ENCODE data around the gene LYPLAL1.
"Not testable (repeated sequence)": the region's sequence is repeated elsewhere in the genome, so short reads cannot be mapped to it uniquely, and the experiment has no call there.

LYPLAL1 gene

GRCh38 chr1:219161371-219161770 lies 12.3 kb upstream of the LYPLAL1 start:
- no peak for DNase-seq (ENCODE audit: low read depth in 2 of 2, low spot score in 1 of 2)

- no peak for DNase-seq (ENCODE audit: low read depth in 2 of 2, low spot score in 1 of 2)
Measured at GRCh38 chr1:219163401-219163954, 10.2 kb upstream of the LYPLAL1 start.

- no peak for DNase-seq (ENCODE audit: low read depth in 2 of 2, low spot score in 1 of 2)
Measured at GRCh38 chr1:219171192-219171935, 2.3 kb upstream of the LYPLAL1 start.

GRCh38 chr1:219172821-219173220 lies 857 bp upstream of the LYPLAL1 start:
- DNase-seq (ENCODE audit: low read depth in 2 of 2, low spot score in 1 of 2), result no peak

GRCh38 chr1:219173434-219173757 lies 282 bp upstream of the LYPLAL1 start:
- no peak for DNase-seq (ENCODE audit: low read depth in 2 of 2, low spot score in 1 of 2)

GRCh38 chr1:219174460-219175211 lies 958 bp downstream of the LYPLAL1 start:
- no peak for DNase-seq (ENCODE audit: low read depth in 2 of 2, low spot score in 1 of 2)

GRCh38 chr1:219175212-219175564 lies 1.5 kb downstream of the LYPLAL1 start:
- DNase-seq (ENCODE audit: low read depth in 2 of 2, low spot score in 1 of 2), result no peak

GRCh38 chr1:219176168-219176567 lies 2.5 kb downstream of the LYPLAL1 start:
- DNase-seq (ENCODE audit: low read depth in 2 of 2, low spot score in 1 of 2), result no peak

GRCh38 chr1:219177363-219177762 lies 3.7 kb downstream of the LYPLAL1 start:
- DNase-seq (ENCODE audit: low read depth in 2 of 2, low spot score in 1 of 2), result no peak

- no peak for DNase-seq (ENCODE audit: low read depth in 2 of 2, low spot score in 1 of 2)
Measured at GRCh38 chr1:219177940-219178339, 4.3 kb downstream of the LYPLAL1 start.

- no peak for DNase-seq (ENCODE audit: low read depth in 2 of 2, low spot score in 1 of 2)
Measured at GRCh38 chr1:219179293-219179692, 5.6 kb downstream of the LYPLAL1 start.

- DNase-seq (ENCODE audit: low read depth in 2 of 2, low spot score in 1 of 2), result no peak
Measured at GRCh38 chr1:219184337-219184736, 10.7 kb downstream of the LYPLAL1 start.

GRCh38 chr1:219185486-219186117 lies 11.9 kb downstream of the LYPLAL1 start:
- no peak for DNase-seq (ENCODE audit: low read depth in 2 of 2, low spot score in 1 of 2)

- no peak for DNase-seq (ENCODE audit: low read depth in 2 of 2, low spot score in 1 of 2)
Measured at GRCh38 chr1:219188331-219188803, 14.7 kb downstream of the LYPLAL1 start.

- DNase-seq (ENCODE audit: low read depth in 2 of 2, low spot score in 1 of 2), result no peak
Measured at GRCh38 chr1:219189021-219189824, 15.5 kb downstream of the LYPLAL1 start.

GRCh38 chr1:219189952-219190351 lies 16.3 kb downstream of the LYPLAL1 start:
- DNase-seq (ENCODE audit: low read depth in 2 of 2, low spot score in 1 of 2), result no peak

GRCh38 chr1:219190605-219191004 lies 16.9 kb downstream of the LYPLAL1 start:
- no peak for DNase-seq (ENCODE audit: low read depth in 2 of 2, low spot score in 1 of 2)

GRCh38 chr1:219195833-219196232 lies 22.2 kb downstream of the LYPLAL1 start:
- not testable (repeated sequence) for DNase-seq (ENCODE audit: low read depth in 2 of 2, low spot score in 1 of 2)

- DNase-seq (ENCODE audit: low read depth in 2 of 2, low spot score in 1 of 2), result no peak
Measured at GRCh38 chr1:219201656-219202055, 28.0 kb downstream of the LYPLAL1 start.

GRCh38 chr1:219202567-219202966 lies 28.9 kb downstream of the LYPLAL1 start:
- no peak for DNase-seq (ENCODE audit: low read depth in 2 of 2, low spot score in 1 of 2)

GRCh38 chr1:219206350-219206749 lies 32.7 kb downstream of the LYPLAL1 start:
- no peak for DNase-seq (ENCODE audit: low read depth in 2 of 2, low spot score in 1 of 2)

Measured in stimulated activated CD8-positive, alpha-beta memory T cell treated with anti-CD3 and anti-CD28 coated beads, Interleukin-4, amount 100 ng/mL, for 4 hours (primary cell).